H9 (cell line): ENCODE results near the gene RHEBL1. TPM values are rescaled to one million over a fixed set of nuclear protein-coding genes. Genes with fewer than 3 reads are reported as not detected.

ENCODE experiments used
- DNase-seq: peaks from one replicate; pipeline ENCODE4 v3.0.0-alpha.2; 2017
- H2AFZ ChIP-seq: one replicate; pipeline ENCODE4 v1.6.1; 2013; ENCODE audit warnings: mild to moderate bottlenecking, low read length, control low read depth, moderate library complexity
- H2AK5ac ChIP-seq: 2 replicates; pipeline ENCODE4 v1.6.1; 2013; ENCODE audit warnings: low read length, control low read depth, mixed read lengths; ENCODE audit not compliant: insufficient read length
- H2BK120ac ChIP-seq: one replicate; pipeline ENCODE4 v1.6.1; 2013; ENCODE audit warnings: low read depth, mild to moderate bottlenecking, low read length, control low read depth, inconsistent platforms; ENCODE audit not compliant: poor library complexity, severe bottlenecking
- H2BK12ac ChIP-seq: 2 replicates; pipeline ENCODE4 v1.6.1; 2013; ENCODE audit warnings: low read length, control low read depth, mixed read lengths, low read depth; ENCODE audit not compliant: insufficient read length
- H2BK15ac ChIP-seq: 2 replicates; pipeline ENCODE4 v1.6.1; 2013; ENCODE audit warnings: low read depth, low read length, control low read depth
- H2BK20ac ChIP-seq: one replicate; pipeline ENCODE4 v1.6.1; 2013; ENCODE audit warnings: low read depth, mild to moderate bottlenecking, low read length, control low read depth, inconsistent platforms; ENCODE audit not compliant: poor library complexity, severe bottlenecking
- H2BK5ac ChIP-seq: 2 replicates; pipeline ENCODE4 v1.6.1; 2013; ENCODE audit warnings: low read length, control low read depth, mixed read lengths; ENCODE audit not compliant: insufficient read length
- H3K14ac ChIP-seq: 2 replicates; pipeline ENCODE4 v1.6.1; 2013; ENCODE audit warnings: low read length, control low read depth; ENCODE audit not compliant: insufficient read depth
- H3K18ac ChIP-seq: 2 replicates; pipeline ENCODE4 v1.6.1; 2013; ENCODE audit warnings: low read depth, mild to moderate bottlenecking, mixed read lengths, low read length, control low read depth; ENCODE audit not compliant: insufficient read length
- H3K23ac ChIP-seq: 2 replicates; pipeline ENCODE4 v1.6.1; 2013; ENCODE audit warnings: low read length, control low read depth, mixed read lengths, low read depth; ENCODE audit not compliant: insufficient read length
- H3K23me2 ChIP-seq: 2 replicates; pipeline ENCODE4 v1.6.1; 2013; ENCODE audit warnings: low read depth, mild to moderate bottlenecking, mixed read lengths, low read length, control low read depth; ENCODE audit not compliant: insufficient read length, poor library complexity, severe bottlenecking
- H3K27ac ChIP-seq: 2 replicates; pipeline ENCODE4 v1.5.1; 2013; ENCODE audit warnings: low read length, control low read depth, mixed read lengths, low read depth; ENCODE audit not compliant: insufficient read length
- H3K27me3 ChIP-seq: 2 replicates; pipeline ENCODE4 v1.6.1; 2013; ENCODE audit warnings: low read length, control low read depth, inconsistent platforms; ENCODE audit not compliant: insufficient read depth
- H3K4ac ChIP-seq: 2 replicates; pipeline ENCODE4 v1.6.1; 2013; ENCODE audit warnings: low read depth, mild to moderate bottlenecking, control low read depth, inconsistent platforms, low read length, moderate library complexity
- H3K4me1 ChIP-seq: 2 replicates; pipeline ENCODE4 v1.6.1; 2013; ENCODE audit warnings: low read length, control low read depth, inconsistent platforms; ENCODE audit not compliant: insufficient read depth
- H3K4me2 ChIP-seq: 2 replicates; pipeline ENCODE4 v1.6.1; 2013; ENCODE audit warnings: low read length, control low read depth, mixed read lengths; ENCODE audit not compliant: insufficient read length, insufficient read depth
- H3K56ac ChIP-seq: 2 replicates; pipeline ENCODE4 v1.6.1; 2013; ENCODE audit warnings: low read depth, mild to moderate bottlenecking, mixed read lengths, low read length, control low read depth; ENCODE audit not compliant: insufficient read length
- H3K79me1 ChIP-seq: 2 replicates; pipeline ENCODE4 v1.6.1; 2013; ENCODE audit warnings: low read depth, mild to moderate bottlenecking, moderate library complexity, low read length, control low read depth, inconsistent platforms; ENCODE audit not compliant: insufficient read depth, poor library complexity, severe bottlenecking
- H3K79me2 ChIP-seq: 2 replicates; pipeline ENCODE4 v1.6.1; 2013; ENCODE audit warnings: low read length, control low read depth, inconsistent platforms; ENCODE audit not compliant: insufficient read depth
- H3K9ac ChIP-seq: 2 replicates; pipeline ENCODE4 v1.6.1; 2013; ENCODE audit warnings: low read length, control low read depth, mixed read lengths; ENCODE audit not compliant: insufficient read length; ENCODE audit errors: extremely low read depth
- H3K9me3 ChIP-seq: one replicate; pipeline ENCODE4 v1.6.1; 2013; ENCODE audit warnings: low read depth, low read length, inconsistent platforms; ENCODE audit not compliant: control insufficient read depth
- H3T11ph ChIP-seq: one replicate; pipeline ENCODE4 v1.6.1; 2013; ENCODE audit warnings: mild to moderate bottlenecking, low read length, control low read depth, inconsistent platforms
- H4K20me1 ChIP-seq: one replicate; pipeline ENCODE4 v1.6.1; 2013; ENCODE audit not compliant: control insufficient read depth, insufficient read length, insufficient read depth
- H4K5ac ChIP-seq: 2 replicates; pipeline ENCODE4 v1.6.1; 2013; ENCODE audit warnings: low read depth, mild to moderate bottlenecking, mixed read lengths, low read length, control low read depth; ENCODE audit not compliant: insufficient read length
- H4K8ac ChIP-seq: replicated peaks from 2 replicates; pipeline ENCODE4 v1.6.1; 2013; ENCODE audit warnings: low read length, control low read depth, mixed read lengths, low read depth; ENCODE audit not compliant: insufficient read length
- H4K91ac ChIP-seq: 2 replicates; pipeline ENCODE4 v1.6.1; 2013; ENCODE audit warnings: low read depth, mild to moderate bottlenecking, moderate library complexity, mixed read lengths, low read length, control low read depth; ENCODE audit not compliant: insufficient read length
- H3K27ac Mint-ChIP-seq, 3 experiments: 2 replicates in 2 of 3; 3 replicates in 1 of 3; pipeline ENCODE4 v1.8.0; 2020 to 2021; ENCODE audit warnings: mixed read lengths in 3 of 3, mild to moderate bottlenecking in 1 of 3, moderate library complexity in 1 of 3
- H3K27me3 Mint-ChIP-seq: 2 replicates; pipeline ENCODE4 v1.8.0; 2021; ENCODE audit warnings: low read depth, mild to moderate bottlenecking, moderate library complexity, mixed read lengths
- H3K36me3 Mint-ChIP-seq, 3 experiments: 2 replicates in 2 of 3; 3 replicates in 1 of 3; pipeline ENCODE4 v1.8.0; 2020 to 2021; ENCODE audit warnings: low read depth in 3 of 3, mixed read lengths in 3 of 3; ENCODE audit not compliant: insufficient read depth in 1 of 3
- H3K4me1 Mint-ChIP-seq, 2 experiments: 2 replicates each; pipeline ENCODE4 v1.8.0; 2020; ENCODE audit warnings: mixed read lengths in 2 of 2
- H3K4me3 Mint-ChIP-seq, 2 experiments: 2 replicates in 1 of 2; 3 replicates in 1 of 2; pipeline ENCODE4 v1.8.0; 2020 to 2021; ENCODE audit warnings: mild to moderate bottlenecking in 2 of 2, mixed read lengths in 2 of 2, moderate library complexity in 1 of 2
- H3K9me3 Mint-ChIP-seq, 2 experiments: 2 replicates in 1 of 2; 3 replicates in 1 of 2; pipeline ENCODE4 v1.8.0; 2020; ENCODE audit warnings: mild to moderate bottlenecking in 2 of 2, mixed read lengths in 2 of 2, moderate library complexity in 1 of 2
- WGBS: extraction: QIAGEN DNeasy Blood & Tissue Kit; methylation state at CpG from one replicate; pipeline ENCODE4 v1.1.7; 2013; ENCODE audit warnings: missing lambda C conversion rate, low lambda C conversion rate, mixed read lengths; ENCODE audit not compliant: insufficient read length; ENCODE audit errors: extremely low coverage; 5-methylcytosine and 5-hydroxymethylcytosine counted together
- total RNA-seq: library from RNA; stranded (reverse); gene quantifications from 2 replicates; pipeline ENCODE4 v1.2.1, GENCODE V29; 2021
- TF ChIP-seq, protein P1 (sequence below): fragments of 200-600 bp; sonication (generic); conservative IDR thresholded peaks from 3 replicates; pipeline ENCODE4 v1.8.0; 2021; ENCODE audit warnings: antibody characterized with exemption, mild to moderate bottlenecking

RHEBL1 gene
- total RNA-seq, 1 experiment from 2014 or later, result 4.0 TPM

DNA sequence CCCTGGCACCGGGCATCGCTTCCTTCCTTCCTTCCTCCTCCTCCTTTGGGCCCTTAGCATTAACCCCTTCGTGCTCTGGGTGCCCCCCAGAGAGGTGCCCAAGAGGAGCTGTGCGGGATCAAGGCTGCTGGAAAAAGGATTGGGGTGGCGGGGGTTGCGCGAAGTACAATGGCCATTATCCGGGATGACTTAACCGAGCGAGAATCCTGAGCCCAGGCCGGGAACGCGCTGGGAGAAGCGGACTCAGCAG lies 22.0 kb upstream of the RHEBL1 start:
- Histone ChIP-seq H3K27me3 (peaks cover 69% of the 10 kb centered on the region), H4K8ac (no peak overlapping the region), H3K23me2 (peaks cover 18% of the 10 kb centered on the region), H3K4me2 (peak overlapping the region; percentile 27), H3K18ac (no peak overlapping the region), H3K23ac (no peak overlapping the region), H3K79me2 (no peaks in the 10 kb centered on the region), H4K91ac (no peak overlapping the region), H3K4me1 (no peaks in the 10 kb centered on the region), H2AFZ (no peak overlapping the region), H4K5ac (no peak overlapping the region), H3K27ac (no peak overlapping the region), H3T11ph (no peak overlapping the region), H3K9ac (no peak overlapping the region), H2AK5ac (no peak overlapping the region), H3K4ac (no peak overlapping the region), H2BK20ac (no peak overlapping the region), H2BK15ac (no peak overlapping the region), H2BK5ac (no peak overlapping the region), H4K20me1 (peaks cover 8% of the 10 kb centered on the region), H2BK120ac (no peak overlapping the region), H2BK12ac (no peak overlapping the region), H3K56ac (no peak overlapping the region), H3K79me1 (no peaks in the 10 kb centered on the region), H3K9me3 (no peaks in the 10 kb centered on the region), H3K14ac (no peak overlapping the region)
- TF ChIP-seq, protein P1, sequence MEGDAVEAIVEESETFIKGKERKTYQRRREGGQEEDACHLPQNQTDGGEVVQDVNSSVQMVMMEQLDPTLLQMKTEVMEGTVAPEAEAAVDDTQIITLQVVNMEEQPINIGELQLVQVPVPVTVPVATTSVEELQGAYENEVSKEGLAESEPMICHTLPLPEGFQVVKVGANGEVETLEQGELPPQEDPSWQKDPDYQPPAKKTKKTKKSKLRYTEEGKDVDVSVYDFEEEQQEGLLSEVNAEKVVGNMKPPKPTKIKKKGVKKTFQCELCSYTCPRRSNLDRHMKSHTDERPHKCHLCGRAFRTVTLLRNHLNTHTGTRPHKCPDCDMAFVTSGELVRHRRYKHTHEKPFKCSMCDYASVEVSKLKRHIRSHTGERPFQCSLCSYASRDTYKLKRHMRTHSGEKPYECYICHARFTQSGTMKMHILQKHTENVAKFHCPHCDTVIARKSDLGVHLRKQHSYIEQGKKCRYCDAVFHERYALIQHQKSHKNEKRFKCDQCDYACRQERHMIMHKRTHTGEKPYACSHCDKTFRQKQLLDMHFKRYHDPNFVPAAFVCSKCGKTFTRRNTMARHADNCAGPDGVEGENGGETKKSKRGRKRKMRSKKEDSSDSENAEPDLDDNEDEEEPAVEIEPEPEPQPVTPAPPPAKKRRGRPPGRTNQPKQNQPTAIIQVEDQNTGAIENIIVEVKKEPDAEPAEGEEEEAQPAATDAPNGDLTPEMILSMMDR, result no peak
- DNase-seq, result no peak
- WGBS, result no CpG with 5 or more reads among the region's 14 CpGs
- Mint-ChIP-seq H3K36me3 (peaks cover 0 to 3% (median 2%) of the 10 kb centered on the region in 3 experiments; a peak in 3 of 7 replicates), H3K27me3 (peaks cover 92% of the 10 kb centered on the region), H3K4me1 (peaks cover 36 to 61% of the 10 kb centered on the region in 2 experiments), H3K27ac (no peak overlapping the region), H3K4me3 (peak overlapping the region in 1 of 2 experiments; percentile 77; a peak in 3 of 5 replicates), H3K9me3 (no peaks in the 10 kb centered on the region; a peak in 1 of 5 replicates)
